MM.1S (cell line): Measurements from ENCODE around the gene TMTC3.

ENCODE experiments used
- DNase-seq: peaks from one replicate; pipeline ENCODE4 v3.0.0-alpha.2; 2015
- H2AFZ ChIP-seq: fragments of 300-600 bp; sonication (generic); 2 replicates; pipeline ENCODE4 v1.6.0; 2016; ENCODE audit warnings: antibody characterized with exemption, low read length
- H3F3A ChIP-seq: fragments of 300-600 bp; sonication (generic); 2 replicates; pipeline ENCODE4 v1.6.1; 2016; ENCODE audit warnings: mild to moderate bottlenecking, antibody characterized with exemption, low read length, moderate library complexity, mixed read lengths; ENCODE audit not compliant: insufficient read depth
- H3K27ac ChIP-seq: fragments of 300-600 bp; sonication (generic); 2 replicates; pipeline ENCODE4 v1.5.1; 2016; ENCODE audit warnings: mild to moderate bottlenecking, low read length
- H3K27me3 ChIP-seq: fragments of 300-600 bp; sonication (generic); replicated peaks from 2 replicates; pipeline ENCODE4 v1.6.0; 2016; ENCODE audit warnings: low read length; ENCODE audit not compliant: insufficient read depth
- H3K36me3 ChIP-seq: fragments of 300-600 bp; sonication (generic); replicated peaks from 2 replicates; pipeline ENCODE4 v1.6.1; 2016; ENCODE audit warnings: mild to moderate bottlenecking, low read length, mixed read lengths; ENCODE audit not compliant: insufficient read depth
- H3K4me1 ChIP-seq: fragments of 300-600 bp; sonication (generic); 2 replicates; pipeline ENCODE4 v1.6.1; 2016; ENCODE audit warnings: low read length, mixed read lengths
- H3K4me2 ChIP-seq: fragments of 300-600 bp; sonication (generic); 2 replicates; pipeline ENCODE4 v1.6.0; 2016; ENCODE audit warnings: low read depth, low read length
- H3K4me3 ChIP-seq: fragments of 300-600 bp; sonication (generic); 2 replicates; pipeline ENCODE4 v1.5.1; 2016; ENCODE audit warnings: low read length, mixed read lengths
- H3K79me2 ChIP-seq: fragments of 300-600 bp; sonication (generic); 2 replicates; pipeline ENCODE4 v1.6.1; 2016; ENCODE audit warnings: mixed run types, low read length, mixed read lengths
- H3K9ac ChIP-seq: fragments of 300-600 bp; sonication (generic); 2 replicates; pipeline ENCODE4 v1.6.1; 2016; ENCODE audit warnings: low read length, mixed read lengths
- H3K9me2 ChIP-seq: fragments of 300-600 bp; sonication (generic); replicated peaks from 2 replicates; pipeline ENCODE4 v1.6.1; 2016; ENCODE audit warnings: mild to moderate bottlenecking, low read length, mixed read lengths; ENCODE audit not compliant: insufficient read depth
- H3K9me3 ChIP-seq: fragments of 300-600 bp; sonication (generic); replicated peaks from 2 replicates; pipeline ENCODE4 v1.6.1; 2016; ENCODE audit warnings: mild to moderate bottlenecking, low read length, mixed read lengths; ENCODE audit not compliant: insufficient read depth
- H4K20me1 ChIP-seq: fragments of 300-600 bp; sonication (generic); 2 replicates; pipeline ENCODE4 v1.6.1; 2016; ENCODE audit warnings: mild to moderate bottlenecking, low read length, moderate library complexity, mixed read lengths; ENCODE audit not compliant: insufficient read depth
- EZH2 ChIP-seq: fragments of 300-600 bp; sonication (generic); optimal IDR thresholded peaks from 2 replicates; pipeline ENCODE3; 2017; ENCODE audit warnings: low read depth, mild to moderate bottlenecking, antibody characterized with exemption, low read length, mixed read lengths
- EZH2phosphoT487 ChIP-seq: fragments of 300-600 bp; sonication (generic); IDR thresholded peaks from 2 replicates; pipeline ENCODE4 v1.6.1; 2018; ENCODE audit warnings: antibody characterized with exemption, low read length
- TF ChIP-seq, protein P1 (sequence below): fragments of 300-600 bp; sonication (generic); IDR thresholded peaks from 2 replicates; pipeline ENCODE4 v1.5.1; 2016; ENCODE audit warnings: antibody characterized with exemption, low read length, mixed read lengths

The TMTC3 gene

DNA sequence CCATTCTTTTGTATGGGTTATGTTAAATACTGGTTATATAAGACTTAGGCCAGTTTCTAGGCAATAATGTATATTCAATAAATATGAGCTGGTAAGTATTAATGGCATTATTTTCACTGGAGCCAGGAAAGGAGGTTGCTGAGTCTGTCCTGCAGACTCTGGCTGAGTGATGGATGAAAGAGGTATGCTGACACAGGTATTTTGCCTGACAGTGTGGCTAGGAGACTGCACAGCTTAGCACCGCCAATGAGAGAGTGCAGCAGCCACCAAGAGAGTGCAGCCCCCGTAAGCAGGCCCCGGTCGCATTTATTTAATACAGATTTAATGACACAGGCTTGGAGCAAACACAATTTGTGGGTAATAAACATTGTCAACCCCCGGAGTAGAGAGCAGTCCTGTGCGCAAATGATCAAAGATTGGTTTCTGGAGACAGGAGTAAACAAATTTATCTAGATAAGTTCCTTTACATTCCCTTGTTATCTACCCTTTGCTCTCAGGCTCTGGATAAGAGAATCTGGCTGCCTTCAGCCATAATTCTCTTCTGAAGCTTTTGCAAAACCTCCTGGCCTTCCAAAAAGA is 37.4 kb downstream of the TMTC3 start:
- TF ChIP-seq EZH2 (no peak), EZH2phosphoT487 (no peak)
- TF ChIP-seq, protein P1, sequence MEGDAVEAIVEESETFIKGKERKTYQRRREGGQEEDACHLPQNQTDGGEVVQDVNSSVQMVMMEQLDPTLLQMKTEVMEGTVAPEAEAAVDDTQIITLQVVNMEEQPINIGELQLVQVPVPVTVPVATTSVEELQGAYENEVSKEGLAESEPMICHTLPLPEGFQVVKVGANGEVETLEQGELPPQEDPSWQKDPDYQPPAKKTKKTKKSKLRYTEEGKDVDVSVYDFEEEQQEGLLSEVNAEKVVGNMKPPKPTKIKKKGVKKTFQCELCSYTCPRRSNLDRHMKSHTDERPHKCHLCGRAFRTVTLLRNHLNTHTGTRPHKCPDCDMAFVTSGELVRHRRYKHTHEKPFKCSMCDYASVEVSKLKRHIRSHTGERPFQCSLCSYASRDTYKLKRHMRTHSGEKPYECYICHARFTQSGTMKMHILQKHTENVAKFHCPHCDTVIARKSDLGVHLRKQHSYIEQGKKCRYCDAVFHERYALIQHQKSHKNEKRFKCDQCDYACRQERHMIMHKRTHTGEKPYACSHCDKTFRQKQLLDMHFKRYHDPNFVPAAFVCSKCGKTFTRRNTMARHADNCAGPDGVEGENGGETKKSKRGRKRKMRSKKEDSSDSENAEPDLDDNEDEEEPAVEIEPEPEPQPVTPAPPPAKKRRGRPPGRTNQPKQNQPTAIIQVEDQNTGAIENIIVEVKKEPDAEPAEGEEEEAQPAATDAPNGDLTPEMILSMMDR = no peak
- Histone ChIP-seq H3K27ac (no peak overlapping the region), H3K36me3 (no peaks in the 10 kb centered on the region), H3F3A (no peaks in the 10 kb centered on the region), H3K4me1 (no peaks in the 10 kb centered on the region), H3K4me3 (no peak overlapping the region), H3K27me3 (no peaks in the 10 kb centered on the region), H3K9me2 (no peaks in the 10 kb centered on the region), H2AFZ (no peak overlapping the region), H4K20me1 (no peaks in the 10 kb centered on the region), H3K4me2 (no peak overlapping the region), H3K79me2 (no peaks in the 10 kb centered on the region), H3K9ac (no peak overlapping the region), H3K9me3 (no peaks in the 10 kb centered on the region)
- DNase-seq = no peak

DNA sequence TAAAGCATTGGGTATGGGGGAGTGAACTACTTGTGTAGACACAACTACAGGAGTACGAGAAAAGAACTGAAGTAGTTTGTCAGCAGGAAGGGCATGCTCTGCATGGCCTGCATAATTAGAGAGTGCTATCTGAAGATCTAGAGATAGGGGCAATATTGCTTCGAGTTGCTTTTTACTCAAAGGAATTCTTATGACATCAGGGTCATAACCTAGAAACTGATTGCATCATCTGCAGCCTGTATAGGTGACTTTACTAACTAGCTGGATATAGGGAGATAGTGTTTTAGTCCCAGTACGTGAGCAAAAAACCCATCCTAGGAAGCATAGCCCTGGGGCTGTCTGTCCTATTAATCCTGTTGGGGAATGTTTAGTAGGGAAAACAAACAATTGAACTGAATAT is 39.8 kb downstream of the TMTC3 start:
- no peak overlapping the region for H3K9ac ChIP-seq
- H3K9me2 ChIP-seq = no peaks in the 10 kb centered on the region
- no peaks in the 10 kb centered on the region for H3K27me3 ChIP-seq
- H3F3A ChIP-seq = no peaks in the 10 kb centered on the region
- no peak overlapping the region for H3K4me3 ChIP-seq
- no peaks in the 10 kb centered on the region for H3K4me1 ChIP-seq
- no peaks in the 10 kb centered on the region for H3K9me3 ChIP-seq
- H3K4me2 ChIP-seq = no peak overlapping the region
- TF ChIP-seq, protein P1 = no peak
- TF ChIP-seq EZH2phosphoT487 = no peak
- H3K27ac ChIP-seq = no peak overlapping the region
- no peak overlapping the region for H2AFZ ChIP-seq
- no peak for DNase-seq
- no peaks in the 10 kb centered on the region for H3K36me3 ChIP-seq
- H4K20me1 ChIP-seq = no peaks in the 10 kb centered on the region
- H3K79me2 ChIP-seq = no peaks in the 10 kb centered on the region

DNA sequence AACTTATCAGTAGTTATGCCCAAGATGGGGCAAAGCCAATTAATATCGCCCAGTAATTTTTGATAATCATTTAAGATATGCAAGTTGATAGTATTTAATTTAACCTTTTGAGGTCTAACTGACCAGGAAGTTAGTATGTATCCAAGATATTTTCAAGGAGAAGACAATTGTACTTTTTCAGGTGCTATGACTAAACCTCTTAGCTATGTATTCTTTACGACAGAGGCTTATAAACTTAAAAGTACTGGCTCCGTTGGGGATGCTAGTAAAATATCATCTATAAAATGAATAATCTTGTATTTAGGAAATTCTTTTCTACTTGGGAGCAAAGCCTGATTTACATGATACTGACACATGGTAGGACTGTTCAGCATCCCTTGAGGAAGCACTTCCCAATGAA is 40.3 kb downstream of the TMTC3 start:
- H3K4me1 ChIP-seq = no peaks in the 10 kb centered on the region
- H3K36me3 ChIP-seq = no peaks in the 10 kb centered on the region
- H3F3A ChIP-seq = no peaks in the 10 kb centered on the region
- TF ChIP-seq EZH2phosphoT487 = no peak
- TF ChIP-seq, protein P1 = no peak
- no peak for TF ChIP-seq EZH2
- H3K27ac ChIP-seq = no peak overlapping the region
- no peak overlapping the region for H2AFZ ChIP-seq
- H3K4me3 ChIP-seq = no peak overlapping the region
- DNase-seq = no peak
- no peaks in the 10 kb centered on the region for H3K79me2 ChIP-seq
- H3K9ac ChIP-seq = no peak overlapping the region
- H3K9me2 ChIP-seq = no peaks in the 10 kb centered on the region
- no peaks in the 10 kb centered on the region for H3K9me3 ChIP-seq
- H4K20me1 ChIP-seq = no peaks in the 10 kb centered on the region
- no peaks in the 10 kb centered on the region for H3K27me3 ChIP-seq
- H3K4me2 ChIP-seq = no peak overlapping the region
